OCI-LY7 (cell line): ENCODE measurements around the gene BRSK2. TPM values are rescaled to one million over a fixed set of nuclear protein-coding genes. Genes with fewer than 3 reads are reported as not detected.
"Not testable (repeated sequence)": the region's sequence is repeated elsewhere in the genome, so short reads cannot be mapped to it uniquely, and the experiment has no call there.

Experiments used
- BruUV-seq: library from RNA; stranded (reverse); fragments of 400-500 nt; replicated peaks from 2 replicates; lab custom pipeline; 2021; lab: Mats Ljungman, UMichigan
- CTCF ChIA-PET: fragments of 300-600 bp; sonication (Branson Sonifier 250); formaldehyde crosslinking; loops from one replicate; lab custom pipeline; 2022; ENCODE audit warnings: antibody characterized with exemption; ENCODE audit not compliant: unreplicated experiment; lab: Charles Lee
- POLR2A ChIA-PET: fragments of 300-600 bp; sonication (Branson Sonifier 250); formaldehyde crosslinking; loops from one replicate; lab custom pipeline; 2022; ENCODE audit warnings: antibody characterized with exemption; lab: Charles Lee
- DNase-seq: peaks from one replicate; pipeline ENCODE4 v3.0.0-alpha.2; 2015; ENCODE audit warnings: low spot score
- H2AFZ ChIP-seq: fragments of 200-600 bp; sonication (generic), shearing (Covaris generic); 2 replicates; pipeline ENCODE4 v1.6.1; 2014; ENCODE audit warnings: mild to moderate bottlenecking, antibody characterized with exemption, low read length, moderate library complexity
- H3K27ac ChIP-seq: fragments of 200-600 bp; sonication (generic); 2 replicates; pipeline ENCODE4 v1.5.1; 2014; ENCODE audit warnings: mixed run types, low read depth, mild to moderate bottlenecking, moderate library complexity, low read length, inconsistent platforms; ENCODE audit not compliant: poor library complexity, severe bottlenecking
- H3K36me3 ChIP-seq: fragments of 200-600 bp; sonication (generic); 2 replicates; pipeline ENCODE4 v1.6.1; 2014; ENCODE audit warnings: mild to moderate bottlenecking, antibody characterized with exemption, low read length, moderate library complexity, mixed read lengths; ENCODE audit not compliant: insufficient read depth
- H3K4me1 ChIP-seq: fragments of 200-600 bp; sonication (generic); 2 replicates; pipeline ENCODE4 v1.5.1; 2014; ENCODE audit warnings: mild to moderate bottlenecking, low read length; ENCODE audit not compliant: insufficient read depth, poor library complexity, severe bottlenecking
- H3K4me2 ChIP-seq: fragments of 200-600 bp; sonication (generic); 2 replicates; pipeline ENCODE4 v1.6.1; 2014; ENCODE audit warnings: mild to moderate bottlenecking, low read length
- H3K4me3 ChIP-seq: fragments of 200-600 bp; sonication (generic); 2 replicates; pipeline ENCODE4 v1.5.1; 2014; ENCODE audit warnings: mild to moderate bottlenecking, low read depth, low read length; ENCODE audit not compliant: poor library complexity, severe bottlenecking
- H3K79me2 ChIP-seq: fragments of 200-600 bp; sonication (generic); 2 replicates; pipeline ENCODE4 v1.6.1; 2016; ENCODE audit warnings: low read depth, mild to moderate bottlenecking, low read length, moderate library complexity, mixed read lengths; ENCODE audit not compliant: insufficient read depth
- H3K9me2 ChIP-seq: fragments of 200-600 bp; sonication (generic); 2 replicates; pipeline ENCODE4 v1.6.1; 2016; ENCODE audit warnings: mild to moderate bottlenecking, low read length, mixed read lengths; ENCODE audit not compliant: insufficient read depth
- H3K9me3 ChIP-seq: fragments of 200-600 bp; sonication (generic); 2 replicates; pipeline ENCODE4 v1.6.1; 2014; ENCODE audit warnings: mild to moderate bottlenecking, mixed run types, low read length, mixed read lengths
- H4K20me1 ChIP-seq: fragments of 200-600 bp; sonication (generic); 2 replicates; pipeline ENCODE4 v1.6.1; 2014; ENCODE audit warnings: mild to moderate bottlenecking, antibody characterized with exemption, low read length, moderate library complexity, mixed read lengths; ENCODE audit not compliant: insufficient read depth
- CTCF ChIP-seq: fragments of 200-600 bp; sonication (generic); conservative IDR thresholded peaks from 2 replicates; pipeline ENCODE4 v1.5.1; 2014; ENCODE audit warnings: mild to moderate bottlenecking, antibody characterized with exemption, low read length, moderate library complexity, mixed read lengths
- EZH2phosphoT487 ChIP-seq: fragments of 200-600 bp; sonication (generic); IDR thresholded peaks from 2 replicates; pipeline ENCODE4 v1.6.1; 2018; ENCODE audit warnings: low read depth, borderline replicate concordance, mild to moderate bottlenecking, mixed run types, antibody characterized with exemption, low read length, moderate library complexity, mixed read lengths
- intact Hi-C: fragments of 100-400 bp; cut with micrococcal nuclease; formaldehyde crosslinking; loops from one replicate; pipeline ENCODE4 v1.10.0; 2022; ENCODE audit not compliant: unreplicated experiment
- total RNA-seq, 2 experiments: library from RNA; depleted of rRNA in 1 of 2; stranded (reverse); fragments of >200 nt in 1 of 2; shearing (Covaris generic) in 1 of 2; gene quantifications; 2 replicates each; pipeline ENCODE4 v1.2.3, GENCODE V29; 2014 to 2022

BRSK2 gene
- total RNA-seq, 2 experiments from 2014 or later: not detected

GRCh38 chr11:1414650-1415049, 24.9 kb downstream of the BRSK2 start:
- no peak overlapping the region for H2AFZ ChIP-seq
- peaks cover 28% of the 10 kb centered on the region; the same call in 1 of the 2 replicates for H3K9me3 ChIP-seq
- ChIA-PET CTCF (no interaction called here), POLR2A (no interaction called here)
- H3K27ac ChIP-seq: no peak overlapping the region
- no peaks in the 10 kb centered on the region for H3K9me2 ChIP-seq
- no peaks in the 10 kb centered on the region for H3K4me1 ChIP-seq
- no TSS peak for BruUV-seq
- intact Hi-C loops: no loop called here
- no peak for TF ChIP-seq EZH2phosphoT487
- no peak for TF ChIP-seq CTCF
- no peak overlapping the region for H3K4me2 ChIP-seq
- H3K36me3 ChIP-seq: no peaks in the 10 kb centered on the region
- no peak for DNase-seq
- H4K20me1 ChIP-seq: no peaks in the 10 kb centered on the region
- no peak overlapping the region for H3K4me3 ChIP-seq
- no peaks in the 10 kb centered on the region for H3K79me2 ChIP-seq

- Histone ChIP-seq H3K9me2 (no peaks in the 10 kb centered on the region), H3K79me2 (no peaks in the 10 kb centered on the region), H3K4me2 (no peak overlapping the region), H2AFZ (no peak overlapping the region), H3K4me1 (no peaks in the 10 kb centered on the region), H3K4me3 (no peak overlapping the region), H3K36me3 (no peaks in the 10 kb centered on the region), H3K27ac (no peak overlapping the region), H3K9me3 (peaks cover 28% of the 10 kb centered on the region; the same call in 1 of the 2 replicates), H4K20me1 (no peaks in the 10 kb centered on the region)
- POLR2A ChIA-PET: no interaction called here
- DNase-seq: no peak
- BruUV-seq: no TSS peak
- CTCF ChIA-PET: no interaction called here
- TF ChIP-seq CTCF (no peak), EZH2phosphoT487 (no peak)
- intact Hi-C loops: no loop called here
Observed at GRCh38 chr11:1415631-1416030, 25.9 kb downstream of the BRSK2 start.

GRCh38 chr11:1418192-1418795, 28.6 kb downstream of the BRSK2 start:
- intact Hi-C loops, CTCF ChIA-PET, H4K20me1 ChIP-seq, H3K36me3 ChIP-seq, H3K4me3 ChIP-seq, H2AFZ ChIP-seq, H3K27ac ChIP-seq, H3K79me2 ChIP-seq, H3K9me2 ChIP-seq, H3K4me2 ChIP-seq, H3K4me1 ChIP-seq, BruUV-seq, POLR2A ChIA-PET: not testable (repeated sequence)
- peak; percentile 22 for DNase-seq
- H3K9me3 ChIP-seq: peaks cover 28% of the 10 kb centered on the region; the same call in 1 of the 2 replicates
